OCI-LY3 (cell line): Measurements from ENCODE around the gene WDR70.
"Not testable (repeated sequence)": the region's sequence is repeated elsewhere in the genome, so short reads cannot be mapped to it uniquely, and the experiment has no call there.

ENCODE experiments used
- EZH2phosphoT487 ChIP-seq: fragments of 200-600 bp; shearing (Covaris generic); IDR thresholded peaks from 2 replicates; pipeline ENCODE4 v1.6.1; 2018; ENCODE audit warnings: antibody characterized with exemption, mixed run types, low read depth
- TF ChIP-seq, protein P1 (sequence below): fragments of 200-600, 300-600 bp; sonication (generic); IDR thresholded peaks from 2 replicates; pipeline ENCODE4 v1.5.1; 2014; ENCODE audit warnings: antibody characterized with exemption, low read length, low read depth

DNA sequence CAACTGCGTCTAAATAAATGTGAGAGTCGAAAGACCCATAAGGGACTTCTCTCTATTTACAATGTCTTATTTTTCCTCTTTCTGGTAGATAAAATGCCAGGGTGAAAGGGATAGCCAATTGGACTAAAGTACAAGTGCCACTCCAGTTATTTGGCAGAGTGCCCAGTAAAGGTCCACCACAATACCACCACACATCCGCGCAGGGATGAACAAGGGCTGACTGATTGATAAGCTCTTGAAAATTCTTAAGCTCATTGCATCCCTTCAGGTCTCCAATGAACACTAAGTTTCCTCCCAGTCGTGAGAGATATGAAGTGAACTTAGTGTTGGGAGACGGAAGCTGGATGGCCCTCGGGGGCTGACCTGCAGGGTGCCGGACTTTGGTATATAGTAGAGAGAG, 402.3 kb downstream of the WDR70 start:
- TF ChIP-seq, protein P1, sequence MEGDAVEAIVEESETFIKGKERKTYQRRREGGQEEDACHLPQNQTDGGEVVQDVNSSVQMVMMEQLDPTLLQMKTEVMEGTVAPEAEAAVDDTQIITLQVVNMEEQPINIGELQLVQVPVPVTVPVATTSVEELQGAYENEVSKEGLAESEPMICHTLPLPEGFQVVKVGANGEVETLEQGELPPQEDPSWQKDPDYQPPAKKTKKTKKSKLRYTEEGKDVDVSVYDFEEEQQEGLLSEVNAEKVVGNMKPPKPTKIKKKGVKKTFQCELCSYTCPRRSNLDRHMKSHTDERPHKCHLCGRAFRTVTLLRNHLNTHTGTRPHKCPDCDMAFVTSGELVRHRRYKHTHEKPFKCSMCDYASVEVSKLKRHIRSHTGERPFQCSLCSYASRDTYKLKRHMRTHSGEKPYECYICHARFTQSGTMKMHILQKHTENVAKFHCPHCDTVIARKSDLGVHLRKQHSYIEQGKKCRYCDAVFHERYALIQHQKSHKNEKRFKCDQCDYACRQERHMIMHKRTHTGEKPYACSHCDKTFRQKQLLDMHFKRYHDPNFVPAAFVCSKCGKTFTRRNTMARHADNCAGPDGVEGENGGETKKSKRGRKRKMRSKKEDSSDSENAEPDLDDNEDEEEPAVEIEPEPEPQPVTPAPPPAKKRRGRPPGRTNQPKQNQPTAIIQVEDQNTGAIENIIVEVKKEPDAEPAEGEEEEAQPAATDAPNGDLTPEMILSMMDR = not testable (repeated sequence)
- not testable (repeated sequence) for TF ChIP-seq EZH2phosphoT487
